Measurements from ENCODE around the gene USP27X.

The USP27X gene

DNA sequence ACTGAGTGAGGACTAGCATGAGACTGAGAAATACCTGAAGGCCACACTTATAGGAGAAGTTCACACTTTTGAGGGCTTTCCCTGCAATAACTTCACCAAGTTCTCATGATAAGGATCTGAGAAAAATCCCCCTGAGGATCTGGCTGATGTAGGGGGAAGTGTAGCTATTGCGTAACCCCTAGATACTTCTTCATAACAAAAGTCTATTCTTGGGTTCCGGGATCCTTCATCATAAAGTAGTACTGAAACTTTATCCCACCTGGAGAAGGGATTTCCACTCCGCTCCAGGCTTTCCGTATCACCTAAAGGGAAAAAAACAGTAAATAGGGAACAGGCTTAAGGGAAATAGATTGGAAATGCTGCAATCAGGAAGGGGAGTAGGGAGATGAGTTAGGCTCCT lies 13.3 kb downstream of the USP27X start:
- DNase-seq: no peak

DNA sequence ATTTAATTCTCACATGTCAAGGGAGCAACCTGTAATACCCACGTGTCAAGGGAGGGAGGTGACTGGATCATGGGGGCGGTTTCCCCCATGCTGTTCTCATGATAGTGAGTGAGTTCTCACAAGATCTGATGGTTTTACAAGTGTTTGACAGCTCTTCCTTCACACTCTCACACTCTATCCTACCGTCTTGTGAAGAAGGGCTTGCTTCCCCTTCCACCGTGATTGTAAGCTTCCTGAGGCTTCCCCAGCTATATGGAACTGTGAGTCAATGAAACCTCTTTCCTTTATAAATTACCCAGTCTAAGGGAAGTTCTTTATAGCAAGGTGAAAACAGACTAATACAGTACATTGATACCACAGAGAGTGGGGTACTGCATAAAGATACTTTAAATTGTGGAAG lies 17.7 kb downstream of the USP27X start:
- DNase-seq: no peak

DNA sequence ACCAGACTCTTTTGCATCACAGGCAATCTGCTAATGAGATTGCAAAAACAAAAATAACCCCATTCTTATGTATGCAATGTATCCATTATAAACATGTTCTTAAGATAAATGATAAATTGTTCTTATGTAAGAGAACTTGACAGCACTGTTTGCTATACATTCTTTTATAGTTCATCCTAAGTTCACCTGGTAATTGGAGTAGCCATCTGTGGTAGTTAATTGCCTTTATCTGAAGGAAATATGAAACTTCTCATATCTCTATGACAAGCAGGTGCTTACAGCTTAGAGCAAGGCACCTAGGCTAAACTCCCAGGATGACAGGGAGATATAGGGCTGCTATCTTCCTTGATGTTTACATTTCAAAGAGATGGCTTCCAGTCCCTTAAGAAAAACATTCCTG lies 21.8 kb downstream of the USP27X start:
- no peak for DNase-seq

DNA sequence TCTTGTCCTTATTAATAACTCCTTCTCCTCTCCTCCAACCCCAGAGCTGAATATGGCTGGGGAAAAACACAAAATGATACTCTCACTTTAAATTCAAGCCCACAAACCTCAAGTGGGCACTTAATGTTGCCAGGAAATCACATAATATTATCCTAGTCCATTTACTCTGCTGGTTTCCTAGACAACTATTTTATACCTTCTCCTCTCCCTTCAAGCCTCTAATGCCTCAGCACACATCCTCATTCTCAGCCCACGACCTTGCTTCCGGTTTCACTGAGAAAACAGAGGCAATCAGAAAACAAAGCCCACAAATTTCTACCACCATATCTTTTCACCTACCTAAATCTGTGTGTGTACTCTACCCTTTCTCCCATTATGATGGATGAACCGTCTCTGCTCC lies 31.1 kb downstream of the USP27X start:
- no peak for DNase-seq

DNA sequence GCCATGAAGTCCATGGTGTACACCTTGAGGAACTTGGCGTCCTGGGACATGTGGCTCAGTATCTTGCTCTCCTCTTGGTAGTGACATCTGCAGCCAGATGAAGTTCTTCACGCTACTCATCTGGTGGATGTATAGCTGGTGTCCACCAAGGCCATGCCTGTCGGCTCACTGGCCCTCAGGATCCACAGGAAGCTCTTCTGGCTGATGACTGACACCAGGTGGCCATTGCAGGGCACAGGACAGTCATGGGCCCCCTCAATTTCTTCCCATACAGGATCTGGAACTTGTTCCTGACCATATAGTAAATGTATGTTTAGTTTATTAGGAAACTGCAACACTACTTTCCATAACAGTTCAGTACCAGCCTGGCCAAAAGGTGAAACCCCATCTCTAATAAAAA lies 32.8 kb downstream of the USP27X start:
- no peak for DNase-seq

DNA sequence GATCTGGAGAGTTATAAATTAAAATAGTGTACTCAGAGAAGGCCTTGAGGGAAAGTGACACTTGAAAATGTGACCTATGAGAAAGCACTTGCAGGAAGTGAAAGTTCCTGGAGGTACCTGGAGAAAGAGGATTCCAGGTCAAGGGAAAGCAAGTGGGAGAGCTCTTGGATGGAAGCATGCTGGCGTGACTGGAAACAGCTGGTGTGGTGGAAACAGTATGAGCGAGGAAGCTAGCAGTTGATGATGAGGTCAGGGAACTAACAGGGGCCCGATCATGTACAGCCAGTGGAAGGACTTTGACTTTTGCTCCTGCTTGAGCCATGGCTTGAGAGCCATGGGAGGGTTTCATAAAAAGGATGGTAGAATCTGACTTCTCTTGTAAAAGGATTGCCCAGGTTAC lies 33.6 kb downstream of the USP27X start:
- DNase-seq: no peak

DNA sequence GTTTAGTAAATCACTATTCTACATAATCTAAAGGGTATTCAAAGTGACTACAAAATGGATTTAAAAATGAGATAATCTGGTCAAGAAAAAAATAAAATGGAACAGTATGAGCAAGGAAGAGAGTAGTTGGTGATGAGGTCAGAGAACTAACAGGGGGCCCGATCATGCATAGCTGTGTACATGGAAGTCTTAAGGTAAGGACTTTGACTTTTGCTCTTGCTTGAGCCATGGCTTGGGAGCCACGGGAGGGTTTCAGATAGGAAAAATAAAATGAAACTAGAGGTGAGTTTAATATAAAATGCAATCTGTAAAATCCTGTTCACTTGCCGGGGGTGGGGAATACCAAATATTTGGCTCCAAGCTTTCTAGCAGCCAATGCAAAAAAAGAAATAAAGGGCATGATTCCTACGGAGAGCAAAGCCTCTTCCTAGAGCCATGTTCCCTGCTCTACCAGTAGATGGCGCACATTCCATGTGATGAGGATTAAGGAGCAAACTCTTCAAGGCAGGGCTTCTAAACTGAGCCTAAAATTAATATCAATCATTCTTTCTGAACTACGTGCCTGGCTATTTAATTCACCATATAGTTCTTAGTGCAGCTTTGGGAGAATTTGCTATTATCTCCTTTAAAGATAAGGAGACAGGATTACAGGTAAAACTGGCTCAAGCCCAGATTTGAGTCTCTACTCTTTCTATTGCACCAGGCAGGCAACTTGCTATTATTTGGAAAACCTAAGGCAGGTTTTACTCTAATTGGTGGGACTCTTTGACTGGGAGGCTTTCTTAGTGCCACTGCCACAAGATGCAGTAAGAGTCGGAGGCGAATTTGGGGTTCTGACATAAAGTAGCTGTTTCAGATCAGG lies 36.3 kb downstream of the USP27X start:
- DNase-seq: peak; percentile 39

DNA sequence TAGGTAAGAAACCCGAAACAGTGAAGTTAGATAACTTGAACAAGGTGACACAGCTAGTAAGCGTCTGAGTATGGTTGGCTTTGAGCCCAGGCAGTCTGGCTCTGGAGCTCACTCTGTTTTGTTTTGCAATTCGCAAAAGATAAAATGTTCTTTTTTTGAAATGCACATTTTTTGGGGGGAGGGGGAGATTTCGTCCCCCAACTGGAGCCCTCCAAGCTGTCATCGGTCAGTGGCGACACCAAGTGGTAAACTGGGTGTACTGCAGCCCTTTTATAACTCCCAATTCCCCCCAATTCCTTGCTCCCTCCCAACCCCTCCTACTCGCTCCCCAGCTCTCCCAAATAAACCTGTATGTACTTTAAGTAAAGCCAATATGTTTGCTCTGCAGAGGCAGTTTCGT lies 40.3 kb downstream of the USP27X start:
- peak; percentile 45 for DNase-seq

DNA sequence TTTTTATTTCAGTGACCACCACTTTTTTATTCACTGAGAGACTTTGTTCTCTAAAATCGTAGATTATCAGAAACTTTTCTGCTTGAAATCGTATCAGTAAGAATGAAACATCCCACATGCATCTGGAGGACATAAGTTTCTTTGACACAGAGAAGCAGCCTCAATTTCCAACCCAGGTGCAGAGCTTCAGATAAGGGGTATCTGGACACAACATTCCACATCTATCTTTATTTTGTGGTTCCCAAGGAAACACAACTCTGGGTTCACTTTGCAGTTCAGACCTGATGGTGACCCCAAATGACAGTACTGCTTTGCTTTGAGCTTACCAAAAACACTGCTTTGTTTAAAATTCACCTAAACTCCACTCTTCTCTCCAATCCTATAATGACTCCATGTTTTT lies 41.8 kb downstream of the USP27X start:
- DNase-seq: no peak

DNA sequence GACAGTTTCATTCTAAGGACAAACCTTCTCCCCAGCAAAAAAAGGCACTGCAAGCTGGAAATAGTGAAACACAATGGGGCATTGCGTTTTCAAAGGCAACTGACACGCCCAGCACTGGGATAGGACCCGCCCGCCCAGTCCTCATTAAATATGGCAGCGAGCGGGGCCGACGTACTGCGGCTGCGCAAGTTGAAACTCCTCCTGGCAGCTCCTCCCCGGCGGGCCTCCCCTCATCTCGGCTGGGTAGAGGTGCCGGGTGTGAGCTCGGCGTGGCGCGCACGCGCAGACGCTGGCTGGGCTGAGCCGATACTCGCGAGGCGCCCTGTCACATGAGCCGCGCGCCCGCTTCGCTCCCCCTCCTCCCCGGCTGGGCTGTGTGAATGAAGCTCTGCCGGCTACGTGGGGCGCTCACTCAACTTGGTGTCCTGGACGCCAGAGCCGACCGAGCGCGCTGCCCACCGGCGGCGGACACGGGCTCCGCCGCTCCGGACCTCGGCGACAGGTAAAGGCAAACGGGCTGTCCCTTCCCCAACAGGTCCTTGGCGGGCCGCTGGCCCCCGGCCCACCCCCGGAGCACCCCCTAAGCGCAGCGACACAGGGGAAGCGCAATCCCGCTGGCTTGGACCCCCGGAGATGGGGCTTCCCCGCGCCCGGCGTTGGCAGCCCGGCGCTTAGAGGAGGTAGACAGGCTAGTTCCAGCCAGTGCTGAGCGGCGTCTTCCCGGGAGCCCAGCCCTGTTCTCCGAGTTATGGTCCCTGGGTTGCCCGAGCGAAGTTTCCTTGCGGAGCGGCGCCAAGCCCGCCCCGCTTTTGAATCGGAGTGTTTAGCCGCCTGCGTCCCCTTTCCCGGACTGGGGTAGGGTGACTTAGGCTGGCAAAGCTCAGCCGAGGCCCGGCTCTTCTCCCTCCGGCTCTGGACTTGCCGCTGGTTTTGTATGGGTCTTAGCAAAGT lies 43.3 kb downstream of the USP27X start, which contains the start of gene CLCN5:
Gene CLCN5 (plus strand): TSS at position 306 of the 951 bp plus-strand sequence. CDS start 2,703 bp downstream, outside the sequence.
- peak; percentile 91 for DNase-seq

DNA sequence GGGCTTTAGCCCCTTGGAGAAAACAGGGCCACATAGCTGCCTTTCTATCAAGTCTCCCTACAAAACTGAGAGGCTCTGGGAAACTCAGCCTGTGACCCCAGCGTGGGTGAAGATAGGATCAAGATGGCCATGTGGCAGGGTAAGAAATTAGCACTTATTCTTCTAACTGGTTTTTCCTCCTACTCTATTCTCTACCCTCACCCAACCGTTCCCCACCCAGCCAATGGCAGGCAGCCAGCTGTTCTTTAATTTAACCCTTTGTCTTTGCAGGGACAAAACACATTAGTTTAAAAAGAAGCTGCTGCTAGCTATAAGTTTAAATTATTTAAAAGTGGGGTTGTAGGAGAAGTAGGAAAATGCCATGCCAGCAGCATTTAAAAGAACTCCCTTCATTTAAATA lies 45.9 kb downstream of the USP27X start:
- no peak for DNase-seq

DNA sequence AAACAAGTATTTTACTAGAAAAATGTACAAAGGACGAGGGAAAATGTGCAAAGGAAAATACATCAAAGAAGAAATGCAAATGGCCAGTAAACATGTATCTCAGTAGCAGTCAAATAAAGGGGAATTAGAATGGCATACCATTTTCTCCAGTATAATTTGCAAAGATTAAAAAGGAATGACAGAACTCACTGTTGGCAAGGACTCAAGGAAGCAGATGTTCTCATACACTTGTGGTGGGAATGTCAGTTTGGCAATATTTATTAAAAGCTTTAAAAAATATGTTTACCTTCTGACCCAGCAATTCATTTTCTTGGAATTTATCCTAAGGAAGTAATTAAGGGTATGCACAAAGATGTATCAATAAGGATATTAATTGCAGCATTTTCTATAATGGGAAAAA lies 50.8 kb downstream of the USP27X start:
- DNase-seq: no peak
